RPMI8226 (cell line): ENCODE data around the gene OLIG1.

Experiments used
- DNase-seq: peaks from one replicate; pipeline ENCODE4 v3.0.0-alpha.2; 2015

OLIG1 gene

DNA sequence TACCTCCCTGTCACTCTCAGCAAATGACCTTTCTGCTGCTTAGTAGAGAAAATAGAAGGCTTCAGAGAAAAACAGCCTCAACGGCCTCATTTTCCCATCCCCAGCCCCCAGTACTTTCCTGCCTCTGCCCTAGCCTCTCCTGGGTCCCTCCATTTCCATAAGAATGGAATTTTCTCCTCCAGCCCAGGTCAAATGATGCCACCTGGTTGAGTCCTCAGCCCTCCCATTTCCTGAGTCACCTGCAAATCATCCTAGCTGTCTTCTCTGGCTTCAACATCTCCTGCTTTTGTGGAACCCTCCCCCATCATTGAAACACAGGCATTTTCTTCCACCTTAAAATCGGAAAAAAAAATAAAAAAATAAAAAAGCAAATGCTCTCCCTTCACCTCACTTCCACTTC lies 35.1 kb downstream of the OLIG1 start:
- no peak for DNase-seq

DNA sequence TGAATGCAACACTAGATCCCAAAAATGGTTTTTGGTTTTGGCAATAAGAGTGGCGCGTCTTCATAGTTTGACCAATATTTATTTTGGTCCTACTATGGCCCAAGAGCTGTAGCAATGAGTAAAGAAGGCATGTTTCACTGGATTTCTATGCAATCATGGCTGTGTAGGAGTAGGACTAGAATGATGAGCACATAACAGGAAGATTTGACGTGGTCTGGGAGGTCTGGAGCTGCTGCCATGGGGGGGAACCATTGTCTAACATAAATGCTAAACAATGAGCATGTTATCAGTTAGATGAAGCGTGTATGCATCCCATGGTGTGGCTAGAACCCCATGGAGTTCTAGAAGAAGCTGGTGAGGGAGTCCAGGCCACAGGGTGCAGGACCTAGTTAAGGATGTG lies 38.3 kb downstream of the OLIG1 start:
- no peak for DNase-seq

DNA sequence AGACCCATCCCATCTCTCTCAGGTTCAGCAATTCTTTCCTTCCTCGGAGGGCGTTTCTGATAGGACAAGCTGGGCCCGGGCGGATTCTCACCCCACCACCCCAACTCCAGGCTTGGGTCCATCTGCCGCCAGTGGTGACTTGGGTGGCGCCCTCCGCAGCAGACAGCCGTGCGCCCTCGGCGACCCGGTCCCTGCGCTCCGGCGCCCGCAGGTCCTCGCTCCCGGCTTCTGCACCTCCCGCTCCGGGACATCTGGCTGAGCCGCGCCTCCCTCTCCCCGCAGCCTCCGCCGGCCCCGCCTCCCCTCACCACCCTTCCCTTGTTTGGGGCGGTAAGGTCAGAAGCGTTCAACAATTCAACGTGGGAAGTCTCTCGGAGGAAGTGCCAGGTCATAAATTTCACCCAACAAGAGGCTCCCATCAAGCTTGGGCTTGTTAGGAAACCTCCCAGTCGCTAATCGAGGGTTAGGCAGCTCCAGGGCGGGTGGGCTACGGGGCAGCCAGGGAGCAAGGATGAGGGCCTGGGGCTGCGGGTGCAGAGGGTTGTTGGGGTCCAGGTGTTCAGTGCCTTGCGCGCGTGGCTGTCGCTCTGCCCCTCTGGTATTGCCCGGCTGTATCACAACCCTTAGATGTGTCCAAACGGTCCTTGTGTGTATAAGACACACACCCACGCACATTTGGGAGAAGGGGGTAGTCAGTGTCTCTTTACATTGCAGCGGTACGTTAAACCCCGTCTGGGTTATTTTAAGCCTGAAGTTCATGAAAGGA lies 39.8 kb downstream of the OLIG1 start:
- peak; percentile 67 for DNase-seq

DNA sequence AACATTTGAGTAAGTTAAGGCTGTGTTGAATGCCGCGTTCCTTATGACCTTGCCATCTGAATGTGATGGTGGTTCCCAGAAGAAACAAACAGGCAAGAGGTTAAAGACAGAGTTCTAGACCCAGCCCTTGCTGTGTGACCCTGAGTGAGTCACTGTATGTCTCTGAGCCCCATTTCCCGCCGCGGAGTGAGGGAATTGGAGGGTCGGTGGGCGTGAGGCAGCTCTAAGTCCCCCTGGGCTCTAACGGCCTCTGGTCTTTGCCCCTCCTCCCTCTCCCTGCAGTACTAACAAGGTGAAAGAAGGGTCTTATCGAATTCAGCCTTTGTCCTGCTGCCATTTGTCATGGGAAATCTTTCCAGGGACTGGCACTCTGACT lies 40.4 kb downstream of the OLIG1 start:
- no peak for DNase-seq

DNA sequence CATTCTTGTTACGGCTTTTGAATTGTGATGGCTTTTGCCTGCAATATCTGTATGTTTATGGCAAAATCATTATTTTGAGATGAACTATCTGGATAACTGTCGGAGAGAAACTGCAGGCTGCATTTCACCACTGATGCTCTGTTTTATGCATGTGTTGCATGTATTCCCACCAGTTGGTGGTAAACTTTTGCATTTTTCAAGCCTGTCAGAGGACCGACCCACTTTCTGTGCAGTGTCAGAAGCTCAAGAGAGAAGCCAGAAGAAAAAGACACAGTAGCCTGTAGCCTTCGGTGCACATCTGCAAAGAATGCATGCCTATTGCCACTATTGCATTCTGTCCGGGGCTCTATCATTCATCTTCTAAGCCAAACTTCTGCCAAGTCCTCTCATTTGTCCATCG lies 41.6 kb downstream of the OLIG1 start:
- no peak for DNase-seq

DNA sequence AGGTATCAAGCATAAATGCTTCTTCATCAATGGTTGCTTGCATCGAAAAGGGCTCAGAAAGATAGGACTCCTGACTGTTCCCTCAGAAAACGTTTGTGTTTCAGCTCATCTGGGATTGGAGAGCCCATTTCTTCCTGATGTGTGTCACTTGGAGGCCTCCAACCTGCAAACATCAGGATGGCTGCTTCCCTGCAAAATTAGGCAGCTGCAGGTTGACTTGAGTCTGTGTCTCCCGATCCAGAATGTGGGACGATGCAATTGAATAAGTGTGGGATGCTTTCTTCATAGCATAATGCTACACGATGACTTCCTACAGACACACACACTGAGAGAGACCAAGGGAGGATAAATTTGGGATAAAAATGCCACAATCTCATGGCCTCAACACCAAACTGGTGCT lies 42.2 kb downstream of the OLIG1 start:
- DNase-seq = no peak

DNA sequence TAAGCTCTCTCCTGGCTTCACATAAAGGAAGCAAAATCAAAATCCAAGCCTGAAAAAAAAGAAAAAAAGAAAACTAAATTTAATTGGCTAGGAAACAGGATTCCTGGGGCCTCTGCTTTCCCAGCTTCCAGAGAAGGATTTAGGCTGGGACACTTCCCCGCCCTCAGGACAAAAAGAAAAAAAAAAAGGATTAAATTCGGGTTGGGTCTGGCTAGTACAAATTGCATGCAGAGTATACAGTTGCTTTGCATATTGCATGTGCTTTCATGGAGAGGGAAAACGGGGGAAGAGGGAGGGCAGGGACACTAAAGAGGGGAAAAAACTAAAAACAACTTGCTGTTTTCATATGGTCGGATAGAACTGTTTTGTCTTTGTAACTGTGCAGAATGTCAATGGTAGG lies 42.7 kb downstream of the OLIG1 start:
- no peak for DNase-seq

DNA sequence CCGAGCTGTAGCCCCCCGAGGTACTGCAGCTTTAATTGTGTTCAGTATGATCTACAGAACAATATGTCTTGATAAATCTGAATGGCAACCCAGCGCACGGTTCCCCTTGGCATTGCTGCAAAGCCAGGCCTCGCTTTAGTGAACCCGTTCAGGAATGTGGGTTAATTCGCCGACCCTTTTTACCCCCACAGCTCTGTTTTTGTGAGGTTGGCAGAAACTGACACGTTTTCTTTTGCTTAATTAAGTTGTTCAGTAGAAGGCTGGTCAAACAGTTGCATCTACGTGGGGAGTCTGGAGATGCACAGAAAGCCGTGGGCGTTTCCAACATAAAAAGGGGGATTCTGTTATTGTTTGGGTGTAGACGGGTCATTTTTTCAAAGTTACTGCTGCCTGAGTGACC lies 43.2 kb downstream of the OLIG1 start:
- DNase-seq = no peak

DNA sequence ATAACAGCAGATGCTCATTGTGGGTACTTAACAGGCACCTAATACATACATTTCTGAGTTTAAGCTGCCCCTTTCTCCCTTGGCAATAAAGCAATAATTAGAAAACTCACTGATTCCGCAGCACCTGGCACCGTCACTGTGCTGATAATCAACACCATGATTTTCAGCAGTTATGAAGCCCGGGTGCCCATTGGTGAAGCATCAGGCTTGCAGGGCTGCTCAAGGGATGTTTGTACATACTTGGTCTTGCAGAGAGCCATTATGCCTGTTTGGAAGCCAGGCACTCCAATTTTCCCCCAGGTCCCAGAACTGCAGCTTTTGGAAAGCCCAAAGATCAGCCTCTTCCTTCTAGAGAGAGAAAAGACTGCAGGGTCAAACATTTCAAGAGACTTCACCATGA lies 44.3 kb downstream of the OLIG1 start:
- DNase-seq = no peak

DNA sequence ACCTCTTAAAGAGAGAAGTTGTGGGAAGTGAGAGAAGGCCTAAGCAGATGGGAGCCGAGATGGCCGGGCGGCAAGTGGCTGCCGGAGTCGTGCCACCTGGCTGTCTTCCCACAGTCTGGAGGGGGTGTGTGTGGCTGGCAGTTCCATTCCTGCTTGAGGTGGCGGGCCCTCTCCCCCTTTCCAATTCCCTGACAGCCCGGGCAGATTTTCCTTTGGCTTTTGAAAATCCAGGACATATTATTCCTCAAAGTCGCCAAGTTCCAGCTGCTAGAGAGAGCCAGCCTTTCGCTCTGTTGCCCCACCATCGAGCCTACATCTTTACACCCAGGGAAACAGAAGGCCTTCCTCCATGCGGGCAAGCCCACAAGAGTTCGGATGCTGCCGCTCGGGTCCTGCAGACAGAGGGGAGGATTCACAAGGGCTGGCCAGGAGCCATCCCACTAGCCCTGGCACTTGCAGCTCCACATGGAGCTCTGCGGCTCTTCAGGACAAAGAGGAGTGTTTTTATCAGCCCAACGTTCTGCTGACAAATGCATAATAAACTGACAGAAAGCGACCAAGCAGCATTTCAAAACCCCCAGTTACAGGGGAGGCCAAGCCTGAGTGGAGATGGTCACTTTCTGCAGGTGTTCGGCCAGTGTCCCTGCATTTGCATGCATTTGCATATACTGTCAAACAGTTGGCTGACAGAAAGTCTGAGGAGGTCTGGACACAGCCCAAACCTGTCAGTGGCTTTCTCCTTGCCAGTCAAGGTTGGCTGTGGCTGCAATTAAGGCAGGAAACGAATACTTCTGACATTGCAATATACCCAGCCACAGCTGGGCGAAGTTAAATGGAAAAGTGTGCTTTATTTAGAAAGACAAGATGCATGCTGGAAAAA lies 45.9 kb downstream of the OLIG1 start:
- DNase-seq = peak; percentile 97

DNA sequence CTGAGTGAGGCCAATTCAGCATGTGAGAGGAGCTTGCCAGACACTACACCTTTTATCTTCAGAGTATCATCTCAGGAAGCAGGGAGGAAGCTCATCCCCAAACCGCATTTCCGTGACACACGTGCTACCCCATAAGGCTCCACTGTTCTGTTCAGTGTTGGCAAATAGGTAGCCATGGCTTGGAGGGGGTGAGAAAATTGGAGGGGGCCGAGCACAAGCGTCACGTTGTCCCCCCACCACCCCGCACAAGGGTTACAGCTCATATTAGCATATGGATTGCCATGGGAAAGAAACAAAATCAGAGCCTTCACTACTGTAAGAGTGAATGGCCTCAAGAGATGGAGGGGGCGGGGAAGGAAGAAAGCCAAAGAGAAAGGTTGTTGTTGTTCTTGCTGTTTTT lies 46.7 kb downstream of the OLIG1 start:
- DNase-seq = peak; percentile 66

DNA sequence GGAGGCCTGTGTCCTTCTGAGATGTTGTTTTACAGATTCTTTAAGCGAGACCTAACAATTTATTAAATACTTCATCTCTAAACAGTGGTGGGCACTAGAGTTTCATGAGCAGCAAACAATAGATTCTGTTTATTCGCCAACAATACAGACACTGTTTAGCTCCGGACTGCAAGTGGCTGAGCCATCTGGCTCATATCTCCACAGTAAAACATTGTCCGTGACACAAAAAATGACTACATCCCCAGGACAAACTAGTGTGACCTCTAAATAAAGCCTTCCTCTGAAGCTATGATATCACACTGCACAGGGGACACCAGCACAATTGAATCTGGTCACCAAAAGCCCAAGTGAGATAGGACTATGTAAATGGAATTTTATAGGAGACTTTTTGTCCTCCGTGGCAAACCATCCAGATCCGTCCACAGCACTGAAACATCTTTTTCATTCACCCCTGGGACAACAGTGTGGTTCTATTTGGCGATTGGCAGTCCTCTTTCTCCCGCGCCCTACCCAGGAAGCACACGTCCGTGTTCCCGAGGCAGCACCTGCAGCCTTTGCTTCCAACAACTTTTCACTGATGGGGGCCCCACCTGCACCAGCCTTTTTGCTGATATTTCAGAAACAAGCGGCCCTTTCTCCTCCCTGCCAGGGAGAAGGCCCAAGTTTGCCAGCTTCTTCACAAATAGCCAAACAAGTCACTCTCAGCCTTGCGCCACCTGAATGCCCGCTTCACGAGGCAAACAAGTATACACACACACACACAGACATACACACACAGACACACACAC lies 47.4 kb downstream of the OLIG1 start:
- no peak for DNase-seq
